K562 (cell line): ENCODE results near the gene ARHGAP18. TPM values are rescaled to one million over a fixed set of nuclear protein-coding genes. Genes with fewer than 3 reads are reported as not detected.

Experiments
- ARID2 ChIP-seq: fragments of 450-650 bp; IDR thresholded peaks from 2 replicates; pipeline ENCODE4 v1.6.1; 2017; ENCODE audit warnings: antibody characterized with exemption, mild to moderate bottlenecking
- CBX3 ChIP-seq, 2 experiments: IDR thresholded peaks; 1 replicate in 1 of 2; 2 replicates in 1 of 2; pipeline ENCODE4 v1.6.1; 2012; ENCODE audit warnings: inconsistent platforms in 2 of 2, low read length in 2 of 2, borderline replicate concordance in 1 of 2, control low read depth in 1 of 2
- DACH1 ChIP-seq: fragments of 450-650 bp; IDR thresholded peaks from 2 replicates; pipeline ENCODE4 v1.6.1; 2018; ENCODE audit not compliant: partially characterized antibody
- ELF1 ChIP-seq: fragments of 200-800 bp; sonication (Bioruptor generic); IDR thresholded peaks from 2 replicates; pipeline ENCODE4 v1.6.1; 2016; ENCODE audit warnings: missing genetic modification characterization, missing compliant biosample characterization
- ESRRA ChIP-seq: fragments of 450-650 bp; IDR thresholded peaks from 2 replicates; pipeline ENCODE4 v1.6.1; 2014; ENCODE audit warnings: low read depth, mild to moderate bottlenecking, moderate library complexity, borderline replicate concordance
- GTF2E2 ChIP-seq: fragments of 200-800 bp; sonication (Bioruptor generic); IDR thresholded peaks from 2 replicates; pipeline ENCODE4 v1.6.1; 2016; ENCODE audit warnings: missing genetic modification characterization, missing compliant biosample characterization
- NR4A1 ChIP-seq, 2 experiments: fragments of 250-450 bp in 1 of 2; fragments of 450-650 bp in 1 of 2; sonication (Bioruptor Pico) in 1 of 2; IDR thresholded peaks; 2 replicates each; pipeline versions ENCODE4 v1.4.0 to v1.6.1; 2016 to 2020; ENCODE audit warnings: mild to moderate bottlenecking in 2 of 2, missing compliant biosample characterization in 1 of 2, missing genetic modification characterization in 1 of 2, moderate library complexity in 1 of 2
- SOX6 ChIP-seq: fragments of 450-650 bp; IDR thresholded peaks from 2 replicates; pipeline ENCODE4 v1.6.1; 2014; ENCODE audit warnings: mild to moderate bottlenecking
- ZNF561 ChIP-seq: fragments of 450-650 bp; formaldehyde crosslinking; conservative IDR thresholded peaks from 2 replicates; pipeline ENCODE4 v1.4.0; 2020; ENCODE audit warnings: mild to moderate bottlenecking, moderate library complexity
- polyA plus RNA-seq, 8 experiments: library from polyadenylated mRNA; depleted of rRNA in 4 of 8; stranded (reverse) in 5 of 8; unstranded in 3 of 8; fragments of >200 nt; fragmentation: Nextera tagmentation in 2 of 8; fragmentation: Illumina TruSeq in 1 of 8; extraction: Ambion mirVana in 2 of 8; extraction: Trizol in 1 of 8; gene quantifications; 2 replicates each; pipeline versions ENCODE4 v1.2.1 to v1.2.3, GENCODE V29; 2011 to 2014; ENCODE audit warnings: inconsistent platforms in 1 of 8, missing spikeins in 1 of 8
- total RNA-seq, 7 experiments: library from RNA; depleted of rRNA in 6 of 7; stranded (reverse); fragments of >200 nt in 6 of 7; fragmentation: Illumina TruSeq in 2 of 7; extraction: Trizol in 2 of 7; gene quantifications; 2 replicates each; pipeline versions ENCODE4 v1.2.1 to v1.2.3, GENCODE V29; 2011 to 2021; ENCODE audit warnings: low replicate concordance in 1 of 7
- TF ChIP-seq, protein P1 (sequence below), 2 experiments: fragments of 450-650 bp; IDR thresholded peaks; 2 replicates each; pipeline ENCODE4 v1.6.1; 2016; ENCODE audit warnings: mild to moderate bottlenecking in 2 of 2, borderline replicate concordance in 1 of 2, low read depth in 1 of 2, moderate library complexity in 1 of 2
- TF ChIP-seq, protein P2 (sequence below), 3 experiments: IDR thresholded peaks in 2 of 3; conservative IDR thresholded peaks in 1 of 3; 2 replicates each; pipeline ENCODE4 v1.5.1; 2011 to 2012; ENCODE audit warnings: low read length in 3 of 3, mild to moderate bottlenecking in 3 of 3, control low read depth in 2 of 3, improper control_type of control experiment in 1 of 3, inconsistent platforms in 1 of 3, low read depth in 1 of 3, mixed read lengths in 1 of 3, moderate library complexity in 1 of 3; ENCODE audit not compliant: insufficient read depth in 2 of 3
- TF ChIP-seq, protein P3 (sequence below): fragments of 450-650 bp; conservative IDR thresholded peaks from 2 replicates; pipeline ENCODE4 v1.6.1; 2016; ENCODE audit warnings: missing genetic modification characterization, low read depth, mild to moderate bottlenecking, missing compliant biosample characterization, moderate library complexity
- TF ChIP-seq, protein P4 (sequence below), 3 experiments: fragments of 200-800 bp in 1 of 3; sonication (Bioruptor generic) in 1 of 3; sonication (generic) in 1 of 3; formaldehyde crosslinking in 1 of 3; IDR thresholded peaks; 2 replicates each; pipeline versions ENCODE4 v1.6.1 to v1.8.0; 2016 to 2022; ENCODE audit warnings: mild to moderate bottlenecking in 2 of 3, missing compliant biosample characterization in 2 of 3, missing genetic modification characterization in 2 of 3, missing genetic modification reagents in 1 of 3

The ARHGAP18 gene
- total and polyA plus RNA-seq, 9 of the 15 experiments (the other 6 are each of a cell fraction or from before 2014, with no cell fraction given): 13.3 to 29.7 (median 21.1) TPM

DNA sequence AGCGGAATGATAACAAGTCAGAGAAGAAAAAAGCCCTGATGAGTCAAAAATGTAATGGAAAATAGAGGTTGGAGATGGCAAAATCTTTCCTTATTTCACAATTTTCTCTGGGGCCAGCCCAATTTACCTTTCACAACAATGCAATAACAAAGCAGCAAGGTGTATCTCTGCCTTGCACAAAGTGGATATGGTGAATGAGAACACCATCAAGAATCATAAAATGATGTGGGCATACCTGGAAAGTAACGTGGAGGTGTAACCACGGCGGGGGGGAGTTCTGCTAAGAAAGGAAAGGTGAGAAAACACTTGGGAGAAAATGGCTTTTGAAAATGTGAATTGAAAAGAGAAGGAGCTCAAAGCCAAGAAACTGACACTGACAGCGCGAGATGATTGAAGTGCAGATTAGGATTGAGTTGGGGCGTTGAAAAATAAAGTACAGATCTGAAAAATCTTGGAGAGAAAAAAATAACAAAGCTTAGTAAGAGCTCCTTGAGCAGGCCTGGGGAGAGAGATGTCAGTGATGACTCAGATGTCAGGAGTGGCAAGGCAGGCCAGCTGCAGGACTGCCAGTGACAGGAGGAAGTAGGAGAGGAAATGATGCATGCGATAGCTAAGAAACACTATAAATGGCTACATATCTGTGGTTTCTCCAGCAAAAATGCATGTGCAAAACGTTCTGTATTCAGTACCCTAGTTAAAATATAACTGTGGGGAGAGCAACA, 26.2 kb downstream of the ARHGAP18 start (continued):
- TF ChIP-seq, protein P1, sequence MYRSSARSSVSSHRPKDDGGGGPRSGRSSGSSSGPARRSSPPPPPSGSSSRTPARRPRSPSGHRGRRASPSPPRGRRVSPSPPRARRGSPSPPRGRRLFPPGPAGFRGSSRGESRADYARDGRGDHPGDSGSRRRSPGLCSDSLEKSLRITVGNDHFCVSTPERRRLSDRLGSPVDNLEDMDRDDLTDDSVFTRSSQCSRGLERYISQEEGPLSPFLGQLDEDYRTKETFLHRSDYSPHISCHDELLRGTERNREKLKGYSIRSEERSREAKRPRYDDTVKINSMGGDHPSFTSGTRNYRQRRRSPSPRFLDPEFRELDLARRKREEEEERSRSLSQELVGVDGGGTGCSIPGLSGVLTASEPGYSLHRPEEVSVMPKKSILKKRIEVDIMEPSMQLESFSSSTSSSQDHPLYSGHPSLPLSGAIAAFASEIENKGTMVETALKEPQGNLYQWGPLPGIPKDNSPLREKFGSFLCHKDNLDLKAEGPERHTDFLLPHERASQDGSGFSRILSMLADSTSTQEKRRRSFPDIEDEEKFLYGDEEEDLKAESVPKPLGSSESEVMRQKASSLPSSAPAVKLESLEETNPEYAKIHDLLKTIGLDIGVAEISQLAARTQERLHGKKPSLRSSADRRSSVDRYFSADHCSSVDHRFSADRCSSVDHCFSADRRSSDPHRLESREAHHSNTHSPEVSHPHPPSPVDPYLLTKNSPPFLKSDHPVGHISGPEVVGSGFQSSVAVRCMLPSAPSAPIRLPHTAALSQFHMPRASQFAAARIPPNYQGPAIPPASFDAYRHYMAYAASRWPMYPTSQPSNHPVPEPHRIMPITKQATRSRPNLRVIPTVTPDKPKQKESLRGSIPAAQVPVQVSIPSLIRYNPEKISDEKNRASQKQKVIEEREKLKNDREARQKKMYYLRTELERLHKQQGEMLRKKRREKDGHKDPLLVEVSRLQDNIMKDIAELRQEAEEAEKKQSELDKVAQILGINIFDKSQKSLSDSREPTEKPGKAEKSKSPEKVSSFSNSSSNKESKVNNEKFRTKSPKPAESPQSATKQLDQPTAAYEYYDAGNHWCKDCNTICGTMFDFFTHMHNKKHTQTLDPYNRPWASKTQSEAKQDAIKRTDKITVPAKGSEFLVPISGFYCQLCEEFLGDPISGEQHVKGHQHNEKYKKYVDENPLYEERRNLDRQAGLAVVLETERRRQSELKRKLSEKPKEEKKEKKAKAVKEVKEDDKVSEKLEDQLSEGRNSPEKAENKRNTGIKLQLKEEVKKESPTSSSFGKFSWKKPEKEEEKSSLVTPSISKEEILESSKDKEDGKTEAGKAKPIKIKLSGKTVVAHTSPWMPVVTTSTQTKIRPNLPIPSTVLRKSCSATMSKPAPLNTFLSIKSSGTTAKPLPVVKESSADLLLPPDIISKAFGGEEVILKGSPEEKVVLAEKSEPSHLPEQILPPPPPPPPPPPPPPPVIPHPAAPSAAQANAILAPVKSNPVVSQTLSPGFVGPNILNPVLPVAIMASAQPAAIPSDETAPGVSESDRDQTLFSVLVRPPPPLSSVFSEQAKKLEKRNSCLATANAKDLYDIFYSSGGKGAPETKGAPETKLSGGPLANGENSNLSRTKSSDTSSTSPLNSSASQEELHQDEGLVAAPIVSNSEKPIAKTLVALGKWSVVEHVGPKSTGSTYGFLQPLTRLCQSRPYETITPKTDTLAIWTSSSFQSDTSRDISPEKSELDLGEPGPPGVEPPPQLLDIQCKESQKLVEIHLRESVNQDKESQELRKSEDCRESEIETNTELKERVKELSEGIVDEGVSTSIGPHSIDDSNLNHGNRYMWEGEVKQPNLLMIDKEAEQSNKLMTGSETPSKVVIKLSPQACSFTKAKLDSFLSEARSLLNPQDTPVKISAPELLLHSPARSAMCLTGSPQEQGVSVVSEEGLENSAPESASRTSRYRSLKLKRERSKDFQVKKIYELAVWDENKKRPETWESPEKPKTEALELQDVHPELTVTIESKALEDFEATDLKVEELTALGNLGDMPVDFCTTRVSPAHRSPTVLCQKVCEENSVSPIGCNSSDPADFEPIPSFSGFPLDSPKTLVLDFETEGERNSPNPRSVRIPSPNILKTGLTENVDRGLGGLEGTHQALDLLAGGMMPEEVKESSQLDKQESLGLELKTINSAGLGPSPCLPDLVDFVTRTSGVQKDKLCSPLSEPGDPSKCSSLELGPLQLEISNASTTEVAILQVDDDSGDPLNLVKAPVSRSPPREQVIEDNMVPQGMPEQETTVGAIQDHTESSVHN (IDR thresholded peaks at IDR 0.05; ENCODE audit: borderline replicate concordance in 1 of 2, low read depth in 1 of 2): peak in 1 of 2 experiments; percentile 97; a peak in 2 of 4 replicates
- TF ChIP-seq, protein P2, sequence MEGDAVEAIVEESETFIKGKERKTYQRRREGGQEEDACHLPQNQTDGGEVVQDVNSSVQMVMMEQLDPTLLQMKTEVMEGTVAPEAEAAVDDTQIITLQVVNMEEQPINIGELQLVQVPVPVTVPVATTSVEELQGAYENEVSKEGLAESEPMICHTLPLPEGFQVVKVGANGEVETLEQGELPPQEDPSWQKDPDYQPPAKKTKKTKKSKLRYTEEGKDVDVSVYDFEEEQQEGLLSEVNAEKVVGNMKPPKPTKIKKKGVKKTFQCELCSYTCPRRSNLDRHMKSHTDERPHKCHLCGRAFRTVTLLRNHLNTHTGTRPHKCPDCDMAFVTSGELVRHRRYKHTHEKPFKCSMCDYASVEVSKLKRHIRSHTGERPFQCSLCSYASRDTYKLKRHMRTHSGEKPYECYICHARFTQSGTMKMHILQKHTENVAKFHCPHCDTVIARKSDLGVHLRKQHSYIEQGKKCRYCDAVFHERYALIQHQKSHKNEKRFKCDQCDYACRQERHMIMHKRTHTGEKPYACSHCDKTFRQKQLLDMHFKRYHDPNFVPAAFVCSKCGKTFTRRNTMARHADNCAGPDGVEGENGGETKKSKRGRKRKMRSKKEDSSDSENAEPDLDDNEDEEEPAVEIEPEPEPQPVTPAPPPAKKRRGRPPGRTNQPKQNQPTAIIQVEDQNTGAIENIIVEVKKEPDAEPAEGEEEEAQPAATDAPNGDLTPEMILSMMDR (IDR thresholded peaks at IDR 0.05 in 2 of 3, conservative IDR thresholded peaks at IDR 0.05 in 1 of 3; ENCODE audit: insufficient read depth in 2 of 3, low read depth in 1 of 3, low read length in 3 of 3): no peak
- TF ChIP-seq, protein P3, sequence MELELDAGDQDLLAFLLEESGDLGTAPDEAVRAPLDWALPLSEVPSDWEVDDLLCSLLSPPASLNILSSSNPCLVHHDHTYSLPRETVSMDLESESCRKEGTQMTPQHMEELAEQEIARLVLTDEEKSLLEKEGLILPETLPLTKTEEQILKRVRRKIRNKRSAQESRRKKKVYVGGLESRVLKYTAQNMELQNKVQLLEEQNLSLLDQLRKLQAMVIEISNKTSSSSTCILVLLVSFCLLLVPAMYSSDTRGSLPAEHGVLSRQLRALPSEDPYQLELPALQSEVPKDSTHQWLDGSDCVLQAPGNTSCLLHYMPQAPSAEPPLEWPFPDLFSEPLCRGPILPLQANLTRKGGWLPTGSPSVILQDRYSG (tag): 0 out of 2 replicates have a peak, but pooled peaks have one; percentile 32
- TF ChIP-seq DACH1 (peak; percentile 75), ZNF561 (CRISPR knock-in tag) (no peak), ARID2 (no peak), ELF1 (tag) (peak; percentile 63), CBX3 (IDR thresholded peaks at IDR 0.05; ENCODE audit: borderline replicate concordance in 1 of 2, low read length in 2 of 2) (peak in 1 of 2 experiments; percentile 87; a peak in 2 of 3 replicates), ESRRA (peak; percentile 57; the same call in 1 of the 2 replicates), GTF2E2 (tag) (no peak; the same call in 1 of the 2 replicates), SOX6 (peak; percentile 84), NR4A1 (CRISPR knock-in tag; IDR thresholded peaks at IDR 0.05) (no peak), NR4A1 (tag; IDR thresholded peaks at IDR 0.05) (no peak)
- TF ChIP-seq, protein P4, sequence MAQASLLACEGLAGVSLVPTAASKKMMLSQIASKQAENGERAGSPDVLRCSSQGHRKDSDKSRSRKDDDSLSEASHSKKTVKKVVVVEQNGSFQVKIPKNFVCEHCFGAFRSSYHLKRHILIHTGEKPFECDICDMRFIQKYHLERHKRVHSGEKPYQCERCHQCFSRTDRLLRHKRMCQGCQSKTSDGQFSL (CRISPR knock-in tag; IDR thresholded peaks at IDR 0.05): no peak
- TF ChIP-seq, protein P4 (tag; IDR thresholded peaks at IDR 0.05): no peak
